Measurements from ENCODE around the gene SND1.

The SND1 gene

DNA sequence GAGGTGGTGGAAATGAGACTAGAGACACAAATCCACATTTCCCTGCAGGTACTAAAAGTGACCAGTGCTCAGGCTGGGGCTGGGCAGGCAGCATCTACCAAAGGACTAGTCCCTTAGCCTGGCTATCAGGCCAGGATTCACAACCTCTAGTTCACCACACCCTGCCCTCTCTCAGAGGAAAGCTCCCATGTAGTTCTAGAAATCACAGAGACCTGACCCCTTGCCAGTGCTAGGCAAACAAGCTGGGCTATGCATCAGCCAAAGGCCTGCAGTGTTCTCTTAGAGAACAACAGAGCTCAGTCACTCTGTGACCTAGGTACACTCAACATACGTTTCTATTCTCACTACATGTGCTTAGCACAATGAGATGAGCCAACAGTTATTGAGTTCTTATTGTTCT lies 405.9 kb downstream of the SND1 start:
- H3K36me3 ChIP-seq (ENCODE audit: insufficient read depth, low read length): peaks cover 7% of the 10 kb centered on the region; the same call in 1 of the 2 replicates
- H3K4me2 ChIP-seq (ENCODE audit: low read length): no peak overlapping the region
- H3K9ac ChIP-seq (ENCODE audit: low read length): no peak overlapping the region
- no peaks in the 10 kb centered on the region for H3K79me2 ChIP-seq (ENCODE audit: insufficient read depth, low read length)
- no peaks in the 10 kb centered on the region for H3K9me3 ChIP-seq (ENCODE audit: low read length)
- H3K27me3 ChIP-seq (ENCODE audit: insufficient read depth, low read length): no peaks in the 10 kb centered on the region
- H2AFZ ChIP-seq (ENCODE audit: low read length): no peak overlapping the region
- H4K20me1 ChIP-seq (ENCODE audit: insufficient read depth, low read length): no peaks in the 10 kb centered on the region
- no peak for TF ChIP-seq EZH2 (IDR thresholded peaks at IDR 0.05; ENCODE audit: borderline replicate concordance, low read length)
- TF ChIP-seq, protein P1, sequence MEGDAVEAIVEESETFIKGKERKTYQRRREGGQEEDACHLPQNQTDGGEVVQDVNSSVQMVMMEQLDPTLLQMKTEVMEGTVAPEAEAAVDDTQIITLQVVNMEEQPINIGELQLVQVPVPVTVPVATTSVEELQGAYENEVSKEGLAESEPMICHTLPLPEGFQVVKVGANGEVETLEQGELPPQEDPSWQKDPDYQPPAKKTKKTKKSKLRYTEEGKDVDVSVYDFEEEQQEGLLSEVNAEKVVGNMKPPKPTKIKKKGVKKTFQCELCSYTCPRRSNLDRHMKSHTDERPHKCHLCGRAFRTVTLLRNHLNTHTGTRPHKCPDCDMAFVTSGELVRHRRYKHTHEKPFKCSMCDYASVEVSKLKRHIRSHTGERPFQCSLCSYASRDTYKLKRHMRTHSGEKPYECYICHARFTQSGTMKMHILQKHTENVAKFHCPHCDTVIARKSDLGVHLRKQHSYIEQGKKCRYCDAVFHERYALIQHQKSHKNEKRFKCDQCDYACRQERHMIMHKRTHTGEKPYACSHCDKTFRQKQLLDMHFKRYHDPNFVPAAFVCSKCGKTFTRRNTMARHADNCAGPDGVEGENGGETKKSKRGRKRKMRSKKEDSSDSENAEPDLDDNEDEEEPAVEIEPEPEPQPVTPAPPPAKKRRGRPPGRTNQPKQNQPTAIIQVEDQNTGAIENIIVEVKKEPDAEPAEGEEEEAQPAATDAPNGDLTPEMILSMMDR (IDR thresholded peaks at IDR 0.05; ENCODE audit: low read length): no peak
- H3K4me3 ChIP-seq (ENCODE audit: low read depth, low read length, poor library complexity, severe bottlenecking): no peak overlapping the region
- H3F3A ChIP-seq (ENCODE audit: insufficient read depth, low read length): no peaks in the 10 kb centered on the region
- H3K9me2 ChIP-seq (ENCODE audit: low read depth, low read length): no peaks in the 10 kb centered on the region
- H3K4me1 ChIP-seq (ENCODE audit: insufficient read depth, low read length, severe bottlenecking): peaks cover 4% of the 10 kb centered on the region
- H3K27ac ChIP-seq (ENCODE audit: low read depth, low read length, poor library complexity, severe bottlenecking): no peak overlapping the region

DNA sequence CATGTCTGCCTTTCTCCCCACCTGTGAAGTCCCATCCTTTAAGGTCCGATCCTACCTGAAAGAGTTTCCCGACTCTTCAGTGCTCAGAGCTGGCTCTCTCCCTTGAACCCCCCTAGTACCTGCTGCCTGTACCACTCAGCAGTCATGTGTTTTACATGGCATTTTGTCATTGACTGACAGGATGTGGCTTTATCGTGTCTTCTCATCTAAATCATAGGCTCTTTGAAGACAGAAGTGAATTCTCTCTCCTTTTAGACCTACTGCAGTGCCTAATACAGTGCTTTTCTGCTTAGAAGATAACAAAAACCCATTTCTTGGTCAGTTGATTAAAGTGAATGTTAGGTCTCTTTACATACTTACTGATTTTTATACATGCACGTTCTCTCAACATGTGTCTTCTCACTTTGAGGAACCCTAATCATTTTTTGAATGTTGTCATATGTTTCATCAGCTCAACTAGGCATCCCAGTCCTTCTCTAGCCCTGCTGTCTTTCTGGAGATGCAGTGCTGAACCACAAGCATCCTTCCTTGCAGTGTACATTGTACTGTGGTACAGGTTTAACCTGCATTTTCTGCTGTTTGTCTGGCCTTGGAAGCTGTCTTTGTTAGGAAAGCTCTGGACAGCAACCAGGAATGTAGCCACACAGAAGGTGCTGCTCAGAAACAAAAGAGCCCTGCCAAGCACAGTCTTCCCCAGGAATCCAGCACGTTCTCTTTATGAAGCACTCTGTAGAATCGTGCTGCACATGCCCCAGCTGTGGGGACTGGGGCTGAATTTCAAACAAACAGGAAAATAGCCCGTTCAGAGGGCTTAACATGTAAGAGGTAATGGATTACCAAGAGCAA lies 407.4 kb downstream of the SND1 start:
- no peak overlapping the region for H3K9ac ChIP-seq (ENCODE audit: low read length)
- no peak overlapping the region for H3K4me2 ChIP-seq (ENCODE audit: low read length)

DNA sequence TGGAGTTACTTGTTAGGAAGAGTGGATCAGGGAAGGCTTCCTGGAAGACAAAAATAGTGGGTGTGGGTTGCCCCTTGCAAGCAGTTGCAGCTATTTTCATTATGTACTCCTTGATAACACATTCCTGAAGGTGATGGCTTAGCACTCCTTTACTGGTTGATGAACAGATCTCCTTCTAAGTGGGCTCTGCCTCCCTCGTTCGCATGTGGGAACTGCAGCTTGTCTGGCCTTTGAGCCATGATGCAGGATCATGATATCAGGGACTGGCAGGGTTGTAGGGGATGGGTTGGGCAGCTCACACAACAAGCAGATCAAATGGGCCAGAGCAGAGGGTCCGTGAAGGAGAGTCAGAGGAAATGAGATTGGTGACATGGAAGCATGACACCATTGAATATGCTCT lies 408.0 kb downstream of the SND1 start:
- H4K20me1 ChIP-seq (ENCODE audit: insufficient read depth, low read length): no peaks in the 10 kb centered on the region
- no peaks in the 10 kb centered on the region for H3K4me1 ChIP-seq (ENCODE audit: insufficient read depth, low read length, severe bottlenecking)
- H3K79me2 ChIP-seq (ENCODE audit: insufficient read depth, low read length): no peaks in the 10 kb centered on the region
- no peak overlapping the region for H3K9ac ChIP-seq (ENCODE audit: low read length)
- H3K4me2 ChIP-seq (ENCODE audit: low read length): no peak overlapping the region
- H3F3A ChIP-seq (ENCODE audit: insufficient read depth, low read length): no peaks in the 10 kb centered on the region
- TF ChIP-seq EZH2 (IDR thresholded peaks at IDR 0.05; ENCODE audit: borderline replicate concordance, low read length): no peak
- TF ChIP-seq, protein P1 (IDR thresholded peaks at IDR 0.05; ENCODE audit: low read length): no peak
- no peak overlapping the region for H2AFZ ChIP-seq (ENCODE audit: low read length)
- no peak overlapping the region for H3K27ac ChIP-seq (ENCODE audit: low read depth, low read length, poor library complexity, severe bottlenecking)
- H3K36me3 ChIP-seq (ENCODE audit: insufficient read depth, low read length): peaks cover 7% of the 10 kb centered on the region; the same call in 1 of the 2 replicates
- no peaks in the 10 kb centered on the region for H3K9me3 ChIP-seq (ENCODE audit: low read length)
- H3K4me3 ChIP-seq (ENCODE audit: low read depth, low read length, poor library complexity, severe bottlenecking): no peak overlapping the region
- H3K27me3 ChIP-seq (ENCODE audit: insufficient read depth, low read length): no peaks in the 10 kb centered on the region
- H3K9me2 ChIP-seq (ENCODE audit: low read depth, low read length): no peaks in the 10 kb centered on the region

More for the DNA sequence above, 407.4 kb downstream of the SND1 start:
- TF ChIP-seq, protein P1 (IDR thresholded peaks at IDR 0.05; ENCODE audit: low read length): no peak
- no peak for TF ChIP-seq EZH2 (IDR thresholded peaks at IDR 0.05; ENCODE audit: borderline replicate concordance, low read length)
- Histone ChIP-seq H3K9me2 (ENCODE audit: low read depth, low read length) (no peaks in the 10 kb centered on the region), H2AFZ (ENCODE audit: low read length) (no peak overlapping the region), H4K20me1 (ENCODE audit: insufficient read depth, low read length) (no peaks in the 10 kb centered on the region), H3K4me3 (ENCODE audit: low read depth, low read length, poor library complexity, severe bottlenecking) (no peak overlapping the region), H3F3A (ENCODE audit: insufficient read depth, low read length) (no peaks in the 10 kb centered on the region), H3K9me3 (ENCODE audit: low read length) (no peaks in the 10 kb centered on the region), H3K27me3 (ENCODE audit: insufficient read depth, low read length) (no peaks in the 10 kb centered on the region), H3K4me1 (ENCODE audit: insufficient read depth, low read length, severe bottlenecking) (no peaks in the 10 kb centered on the region), H3K27ac (ENCODE audit: low read depth, low read length, poor library complexity, severe bottlenecking) (no peak overlapping the region), H3K79me2 (ENCODE audit: insufficient read depth, low read length) (no peaks in the 10 kb centered on the region), H3K36me3 (ENCODE audit: insufficient read depth, low read length) (peaks cover 7% of the 10 kb centered on the region; the same call in 1 of the 2 replicates)

Measured in OCI-LY1 (cell line).